ENCODE measurements around the gene SMIM1.

The SMIM1 gene

DNA sequence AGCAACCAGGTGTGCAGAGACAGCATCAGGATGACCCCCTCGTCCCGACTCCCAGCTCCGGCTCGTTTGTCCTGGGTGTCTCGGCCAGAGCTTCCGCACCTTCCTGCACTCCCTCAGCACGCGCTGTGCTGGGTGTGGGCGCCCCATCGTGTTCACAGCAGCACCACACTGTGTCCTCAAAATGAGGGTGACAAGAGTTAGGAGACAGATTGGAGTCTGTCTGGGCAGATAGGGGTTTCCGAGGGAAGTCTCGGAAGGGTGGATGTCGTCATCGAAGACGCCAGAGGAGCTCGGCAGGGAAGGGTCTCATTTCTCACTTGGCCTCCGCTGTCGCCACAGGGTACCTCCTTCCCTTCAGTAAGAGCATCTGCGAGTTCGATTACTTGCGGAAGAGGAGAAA, 16.2 kb upstream of the SMIM1 start:
- no peak for DNase-seq (ENCODE audit: low spot score)

DNA sequence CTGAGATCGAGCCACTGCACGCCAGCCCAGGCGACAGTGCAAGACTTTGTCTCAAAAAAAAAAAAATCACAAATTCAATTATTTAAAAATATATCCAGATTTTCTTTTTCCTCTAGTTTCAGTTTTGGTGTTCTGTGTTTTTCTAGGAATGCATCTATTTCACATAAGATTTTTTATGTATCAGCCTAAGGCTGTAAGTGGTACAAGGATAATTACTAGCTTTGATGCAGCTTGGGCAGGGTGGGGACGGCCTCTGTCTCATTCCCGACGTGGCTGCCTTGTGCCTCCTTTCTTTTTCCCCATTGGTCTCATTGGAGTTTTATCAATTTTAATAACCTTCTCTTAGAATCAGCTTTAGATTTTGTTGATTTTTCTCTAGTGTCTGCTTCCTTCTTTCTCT, 13.4 kb upstream of the SMIM1 start:
- no peak for DNase-seq (ENCODE audit: low spot score)

DNA sequence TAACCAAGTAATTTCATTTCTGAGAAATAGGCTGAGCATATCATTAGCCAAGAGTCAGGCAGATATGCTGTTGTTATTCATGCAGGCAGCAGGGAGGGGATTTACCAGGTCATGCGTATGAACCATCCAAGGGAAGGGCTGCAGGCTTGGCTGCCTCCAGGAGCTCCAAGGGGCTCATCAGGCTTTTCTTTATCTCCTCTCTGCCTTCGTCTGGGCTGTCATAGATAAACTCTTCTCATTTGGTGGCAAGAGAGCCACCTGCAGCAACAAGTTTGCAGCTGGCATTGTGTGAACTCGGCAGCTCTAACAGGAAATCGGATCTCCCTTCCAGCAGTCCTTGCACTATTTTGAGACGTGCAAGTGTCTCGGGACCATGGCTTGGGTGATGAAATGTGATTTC, 12.8 kb upstream of the SMIM1 start:
- no peak for DNase-seq (ENCODE audit: low spot score)

DNA sequence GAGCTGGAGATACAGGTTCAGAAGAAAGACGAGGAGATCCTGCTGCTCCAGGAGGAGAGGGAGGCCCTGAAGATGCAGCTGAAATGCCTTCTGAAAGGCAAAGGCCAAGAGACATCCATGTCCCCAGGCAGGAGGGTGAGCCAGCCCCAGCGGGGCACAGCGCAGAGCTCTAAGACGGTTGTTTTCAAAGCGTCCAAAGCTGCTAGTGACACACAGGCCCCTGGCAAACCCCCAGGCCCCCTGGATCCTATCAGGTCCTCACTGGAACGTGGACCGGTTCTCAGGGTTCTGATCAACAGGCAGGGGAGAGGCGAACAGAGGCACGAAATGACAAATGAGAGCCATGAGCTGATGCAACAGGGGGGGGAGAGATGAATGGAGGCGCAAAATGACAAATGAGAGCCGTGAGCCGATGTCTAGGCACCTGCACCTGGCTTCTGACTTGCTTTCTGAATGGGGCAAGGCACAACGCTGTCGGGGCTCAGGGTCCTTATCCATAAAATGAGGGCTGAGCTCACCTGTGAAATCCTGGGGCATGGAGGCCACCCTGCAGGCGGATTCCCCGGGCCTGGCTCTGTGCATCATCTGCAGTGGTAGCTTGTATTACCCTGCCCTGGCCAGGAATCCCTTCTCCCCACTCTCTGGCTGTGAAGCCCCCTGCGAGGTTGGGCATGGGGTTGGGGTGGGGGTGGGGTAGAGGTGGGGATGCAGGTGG, 11.1 kb upstream of the SMIM1 start:
- DNase-seq (ENCODE audit: low spot score): no peak

DNA sequence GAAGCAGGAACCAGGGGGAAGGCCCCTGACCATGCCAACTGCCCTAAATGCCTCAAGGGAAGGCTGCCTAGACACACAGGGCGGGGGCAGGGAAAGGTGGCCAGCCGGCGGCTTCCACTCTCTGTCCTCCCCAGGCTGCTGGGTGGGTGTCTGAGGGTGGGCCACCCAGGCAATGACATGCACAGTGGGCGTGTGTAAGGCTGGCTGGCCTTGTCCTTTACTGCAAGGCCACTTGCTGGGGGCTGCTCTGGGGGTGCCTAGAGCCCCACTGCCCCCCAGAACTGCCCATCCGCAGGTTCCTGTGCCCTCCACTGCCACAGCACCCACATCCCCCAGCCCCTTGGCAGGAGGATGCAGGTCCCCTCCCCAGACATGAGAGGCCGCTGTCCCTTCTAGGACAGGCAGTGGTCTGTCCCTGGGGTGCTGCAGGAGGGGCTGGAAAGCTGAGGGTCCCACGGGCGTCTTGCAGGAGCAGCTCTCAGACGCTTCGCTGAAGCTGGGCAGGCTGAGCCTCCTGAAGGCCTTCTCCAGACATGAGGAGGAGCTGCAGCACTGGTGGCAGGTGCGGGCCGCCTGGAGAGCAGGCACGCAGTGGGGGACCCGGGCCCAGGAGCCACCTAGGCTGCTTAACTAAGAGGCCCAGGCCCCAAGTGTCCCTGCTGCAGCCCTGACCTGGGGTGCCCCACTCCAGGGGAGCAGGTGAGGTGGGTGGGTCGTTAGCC, 10.2 kb upstream of the SMIM1 start:
- no peak for DNase-seq (ENCODE audit: low spot score)

DNA sequence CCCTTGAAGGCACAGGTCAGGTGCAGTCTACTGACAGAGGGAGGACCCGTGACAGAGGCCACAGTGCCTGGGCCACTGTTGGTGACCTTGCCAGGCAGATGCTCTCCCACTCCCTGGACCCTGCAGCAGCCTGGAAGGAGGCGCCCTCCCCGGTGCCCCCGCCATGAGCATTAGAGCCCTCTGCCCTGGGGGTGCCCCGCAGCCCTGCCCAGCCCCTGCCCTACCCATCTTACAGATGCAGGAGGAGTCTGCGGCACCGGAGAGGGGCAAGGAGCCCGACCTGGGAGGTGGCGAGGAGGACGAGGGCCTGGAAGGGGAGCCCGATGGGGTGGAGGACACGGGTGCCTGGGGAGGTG, 9.7 kb upstream of the SMIM1 start:
- DNase-seq (ENCODE audit: low spot score): no peak

DNA sequence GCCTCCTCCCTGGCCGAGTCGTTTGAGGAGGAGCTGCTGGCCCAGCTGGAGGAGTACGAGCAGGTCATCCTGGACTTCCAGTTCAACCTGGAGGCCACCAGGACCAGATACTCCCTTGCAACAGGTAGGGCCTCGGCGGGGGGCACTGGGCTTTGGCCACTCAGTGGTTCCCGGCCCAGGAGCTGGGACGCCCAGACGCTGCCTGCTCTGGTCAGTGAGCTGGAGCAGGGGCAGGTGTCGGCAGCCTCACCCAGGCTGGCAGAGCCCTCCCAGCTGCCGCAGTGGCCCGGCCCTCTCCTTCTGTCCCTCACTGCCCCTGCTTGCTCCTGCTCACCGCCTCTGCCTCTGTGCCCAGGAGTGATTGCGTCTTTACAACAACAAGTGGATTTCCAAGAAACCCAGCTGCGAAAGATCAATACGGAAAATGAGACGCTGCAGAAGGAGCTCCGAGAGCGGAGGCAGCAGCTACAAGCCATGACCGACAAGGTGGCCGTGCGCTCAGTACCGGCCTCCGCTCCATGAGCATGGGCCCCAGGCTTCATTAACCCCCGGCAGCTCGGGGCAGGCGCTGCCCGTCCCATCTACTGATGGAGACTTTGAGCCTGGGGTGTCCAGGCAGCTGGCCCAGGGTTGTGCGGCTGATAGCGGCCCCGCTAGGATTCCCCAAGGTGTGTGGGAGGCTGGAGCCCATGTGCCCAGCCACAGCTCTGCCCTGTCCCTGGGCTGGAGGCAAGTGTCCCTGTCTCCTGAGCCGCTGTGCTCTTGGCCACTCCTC, 9.0 kb upstream of the SMIM1 start:
- DNase-seq (ENCODE audit: low spot score): no peak

DNA sequence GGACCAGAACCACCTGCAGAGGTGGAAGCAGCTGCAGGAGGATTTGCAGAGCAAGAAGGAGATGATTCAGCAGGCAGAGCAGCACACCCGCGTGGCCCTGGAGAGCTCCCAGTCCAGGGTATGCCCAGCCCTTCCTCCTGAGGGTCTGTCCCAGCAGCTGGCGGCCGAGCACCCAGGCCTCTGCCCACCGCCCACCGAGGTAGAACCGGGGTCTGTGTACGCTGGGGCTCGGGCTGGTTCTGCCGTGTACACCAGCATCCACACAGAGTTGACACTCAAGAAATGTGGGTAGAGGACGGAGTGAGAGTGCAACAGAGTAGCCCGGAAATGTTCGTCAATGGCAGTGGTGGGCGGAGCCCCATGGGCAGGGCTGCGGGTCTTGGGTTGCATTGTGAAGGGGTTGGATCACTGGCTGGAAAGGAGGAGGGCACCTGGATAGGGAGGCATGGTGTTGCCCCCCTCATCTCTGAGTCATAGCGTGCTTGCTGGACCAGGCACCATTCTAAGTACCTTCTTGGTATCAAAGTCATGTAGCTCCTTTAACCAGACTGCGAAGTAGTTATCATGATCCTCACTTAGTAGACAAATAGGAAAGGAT, 5.1 kb upstream of the SMIM1 start:
- no peak for DNase-seq (ENCODE audit: low spot score)

DNA sequence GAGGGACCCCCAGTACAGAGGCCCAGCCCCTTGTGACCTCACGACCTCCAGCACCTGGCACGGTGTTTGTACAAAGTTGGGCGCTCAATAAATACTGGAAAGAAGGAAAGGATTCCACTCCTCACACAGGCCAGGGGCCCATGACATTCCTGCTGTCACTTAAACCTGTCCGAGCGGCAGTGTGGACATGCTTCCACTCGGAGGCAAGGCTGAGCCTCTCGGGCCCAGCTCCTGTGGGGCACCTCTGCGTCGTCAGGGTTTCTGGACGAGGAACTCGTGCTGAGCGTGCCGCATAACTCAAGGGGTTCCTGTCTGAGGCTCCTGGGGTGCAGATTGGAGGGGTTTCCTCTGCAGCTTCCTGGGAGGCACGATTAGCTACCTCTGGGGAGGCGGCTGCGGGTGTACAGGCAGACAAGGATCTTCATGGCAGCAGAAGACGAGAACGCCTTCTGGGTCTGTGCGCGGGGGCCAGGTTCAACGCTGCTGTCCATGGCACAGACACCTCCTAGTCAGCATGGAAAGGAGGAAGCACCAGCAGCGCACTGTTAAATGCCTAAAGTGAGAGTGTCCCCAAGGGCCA, 3.6 kb upstream of the SMIM1 start:
- DNase-seq (ENCODE audit: low spot score): no peak

DNA sequence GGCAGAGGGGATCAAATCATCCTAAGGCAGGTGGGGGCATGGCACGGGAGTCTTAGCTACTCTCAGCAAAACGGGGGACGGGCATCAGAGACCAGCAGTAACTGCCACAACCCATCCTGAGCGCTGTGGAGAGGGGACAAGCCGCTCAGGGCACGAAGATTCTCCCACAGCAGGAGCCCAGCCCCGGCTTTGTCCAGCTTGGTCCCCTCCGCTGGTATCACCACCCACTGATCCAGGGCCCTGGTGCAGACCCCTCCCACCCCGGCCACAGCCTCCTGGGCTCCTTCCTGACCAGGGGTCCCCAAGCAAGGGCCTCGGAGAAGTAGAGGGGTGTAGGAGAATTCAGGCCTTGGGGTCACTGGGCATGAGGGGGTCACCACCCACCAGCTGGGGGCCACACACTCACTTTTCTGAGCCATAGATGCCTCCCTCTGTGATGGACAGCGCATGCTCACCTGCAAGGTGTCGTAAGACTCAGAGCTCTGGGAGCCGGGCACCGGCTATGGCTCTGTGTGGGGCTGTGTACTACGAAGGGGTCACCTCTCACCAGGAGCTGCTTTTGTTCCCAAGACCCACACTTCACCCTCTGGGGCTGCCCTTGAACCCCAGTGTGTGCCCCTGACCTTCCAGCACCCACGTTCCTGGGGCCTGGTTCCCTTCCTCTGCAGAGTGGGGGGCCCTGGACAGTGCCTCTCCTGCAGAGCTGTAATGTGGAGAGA, 2.3 kb upstream of the SMIM1 start:
- DNase-seq (ENCODE audit: low spot score): no peak

DNA sequence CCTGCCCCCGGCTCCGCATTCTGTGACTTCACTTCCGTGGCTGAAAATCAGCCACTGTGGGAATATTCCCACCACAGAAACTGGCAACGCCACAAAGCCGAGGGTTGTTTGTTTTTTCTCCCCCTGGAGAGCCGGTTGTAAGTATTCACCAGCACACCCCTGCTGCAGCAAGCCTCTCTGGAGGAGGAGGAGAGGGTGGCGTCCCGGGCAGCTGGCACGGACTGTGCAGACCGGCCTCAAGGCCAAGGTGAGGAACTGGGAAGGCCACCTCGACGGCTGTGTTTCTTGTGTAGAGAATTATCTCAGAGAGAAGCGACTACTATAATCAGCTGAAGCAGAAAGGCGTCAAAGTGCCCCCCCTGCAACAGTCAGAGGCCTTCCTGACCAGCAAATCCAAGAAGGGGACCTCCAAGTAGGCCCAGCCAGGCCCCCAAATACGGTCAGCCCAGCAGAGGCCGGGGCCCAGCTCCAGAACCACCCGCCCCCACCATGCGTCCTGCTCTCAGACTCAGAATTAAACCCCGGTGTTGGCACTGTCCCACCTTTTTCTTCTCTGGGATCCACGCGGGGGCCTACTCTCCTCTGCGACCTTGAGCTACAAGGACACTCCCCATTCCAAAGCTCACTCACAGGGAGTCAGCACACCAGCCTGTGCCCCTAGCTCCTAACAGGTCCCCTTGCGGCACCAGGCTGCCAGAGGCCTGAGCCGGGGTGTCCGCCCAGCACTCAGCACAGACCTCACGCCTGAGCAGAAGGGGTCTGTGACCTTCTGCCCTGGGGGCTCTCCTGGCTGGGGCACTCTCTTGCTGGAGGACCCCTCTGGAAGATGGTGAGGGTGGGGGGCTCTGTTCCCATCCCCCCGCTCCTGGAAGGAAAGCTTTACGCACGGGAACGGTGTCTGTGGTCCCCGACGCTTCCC, 1.2 kb upstream of the SMIM1 start:
- DNase-seq (ENCODE audit: low spot score): no peak

DNA sequence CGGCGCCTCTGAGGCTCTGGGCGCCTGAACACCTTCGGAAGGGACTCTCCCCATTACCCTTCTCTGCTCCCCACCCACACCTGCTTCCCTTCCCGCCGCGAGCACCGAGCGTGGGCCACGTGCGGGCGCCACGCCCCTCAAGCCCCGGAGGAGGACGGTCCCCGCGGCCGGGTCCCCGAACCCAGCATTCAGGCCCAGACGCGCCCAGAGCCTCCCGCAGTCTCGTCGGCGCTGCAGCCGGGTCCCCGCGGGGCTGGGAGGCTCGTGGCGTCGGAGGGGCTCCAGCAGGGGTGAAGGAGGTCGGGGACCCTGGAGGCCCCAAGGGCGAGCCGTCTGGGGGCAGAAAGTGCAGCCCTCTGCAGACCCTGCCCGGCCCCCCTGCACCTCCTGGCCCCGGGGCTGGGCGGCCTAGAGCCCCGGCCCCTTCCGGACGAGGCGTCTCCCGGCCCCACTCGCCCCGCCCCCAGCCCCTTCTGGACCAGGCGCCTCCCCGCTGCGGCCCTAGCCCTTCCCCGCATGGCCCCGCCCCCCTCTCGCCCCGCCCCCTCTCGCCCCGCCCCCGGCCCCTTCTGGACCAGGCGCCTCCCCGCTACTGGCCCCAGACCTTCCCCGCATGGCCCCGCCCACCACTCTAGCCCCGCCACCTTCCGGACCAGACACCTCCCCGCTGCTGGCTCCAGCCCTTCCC, 378 bp upstream of the SMIM1 start:
- DNase-seq (ENCODE audit: low spot score): peak; percentile 89

DNA sequence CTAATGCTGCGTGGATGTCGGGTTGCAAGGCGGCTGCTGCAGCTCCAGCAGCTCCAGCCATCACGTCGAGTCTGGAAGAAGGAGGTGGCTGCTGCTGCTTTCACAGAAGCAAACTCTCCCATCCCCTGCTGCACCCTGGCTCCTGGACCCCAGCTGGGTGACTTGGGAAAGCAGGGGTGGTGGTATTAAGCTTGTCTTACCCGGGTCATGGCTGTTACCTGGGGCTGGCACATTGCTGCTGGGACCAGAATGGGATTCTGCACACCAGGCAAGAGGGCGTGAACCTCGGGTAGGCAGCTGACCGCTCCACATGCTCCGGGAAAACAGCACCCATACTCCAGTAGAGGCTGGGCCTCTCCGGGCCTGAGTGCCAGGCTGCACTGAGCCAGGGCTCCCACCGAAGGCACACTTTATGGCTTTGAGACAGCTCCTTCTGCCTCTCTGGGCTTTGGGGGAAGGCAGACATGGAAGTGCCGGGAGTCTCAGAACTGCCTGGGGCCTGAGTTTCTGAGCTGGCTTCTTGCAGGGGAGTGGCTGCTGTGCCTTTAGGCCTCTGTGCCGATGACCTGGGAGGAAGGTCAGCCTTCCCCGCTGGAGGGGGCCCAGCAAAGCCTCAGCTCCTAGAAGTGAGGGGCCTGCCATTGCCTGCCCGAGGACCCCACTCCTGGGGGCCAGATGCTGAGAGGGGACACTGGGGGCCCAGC, 1.2 kb downstream of the SMIM1 start:
- DNase-seq (ENCODE audit: low spot score): no peak

DNA sequence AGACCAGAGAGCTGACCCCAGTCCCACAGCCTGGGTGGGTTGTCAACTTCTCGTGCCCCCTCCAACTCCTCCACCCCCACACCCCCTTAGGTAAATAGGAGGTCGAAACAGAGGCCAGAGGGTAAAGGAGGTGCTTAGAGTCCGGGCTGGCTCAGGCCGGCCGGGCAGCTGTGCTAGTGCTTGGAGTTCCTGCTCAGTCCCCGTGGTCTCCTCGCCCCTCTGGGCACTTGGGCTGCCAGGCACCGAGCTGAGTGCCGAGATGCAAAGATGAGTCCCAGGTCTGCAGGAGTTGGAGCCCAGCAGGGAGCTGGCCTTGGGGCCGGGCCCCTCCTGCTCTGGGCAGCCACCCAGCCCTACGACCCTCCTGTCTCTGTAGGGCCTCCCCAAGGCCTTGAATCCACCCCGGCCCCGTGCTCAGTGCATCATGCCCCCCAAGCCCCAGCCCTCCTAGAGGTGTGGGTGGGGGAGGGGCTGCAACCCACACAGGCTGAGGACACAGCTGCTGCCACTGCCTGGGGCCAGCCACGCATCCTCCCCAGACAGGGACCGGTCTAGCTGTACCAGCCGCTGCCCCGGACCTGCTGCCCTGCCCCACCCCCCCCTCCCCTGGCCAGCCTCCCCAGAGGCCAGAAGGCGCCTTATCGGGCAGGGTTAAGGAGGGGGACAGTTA, 1.9 kb downstream of the SMIM1 start:
- no peak for DNase-seq (ENCODE audit: low spot score)

DNA sequence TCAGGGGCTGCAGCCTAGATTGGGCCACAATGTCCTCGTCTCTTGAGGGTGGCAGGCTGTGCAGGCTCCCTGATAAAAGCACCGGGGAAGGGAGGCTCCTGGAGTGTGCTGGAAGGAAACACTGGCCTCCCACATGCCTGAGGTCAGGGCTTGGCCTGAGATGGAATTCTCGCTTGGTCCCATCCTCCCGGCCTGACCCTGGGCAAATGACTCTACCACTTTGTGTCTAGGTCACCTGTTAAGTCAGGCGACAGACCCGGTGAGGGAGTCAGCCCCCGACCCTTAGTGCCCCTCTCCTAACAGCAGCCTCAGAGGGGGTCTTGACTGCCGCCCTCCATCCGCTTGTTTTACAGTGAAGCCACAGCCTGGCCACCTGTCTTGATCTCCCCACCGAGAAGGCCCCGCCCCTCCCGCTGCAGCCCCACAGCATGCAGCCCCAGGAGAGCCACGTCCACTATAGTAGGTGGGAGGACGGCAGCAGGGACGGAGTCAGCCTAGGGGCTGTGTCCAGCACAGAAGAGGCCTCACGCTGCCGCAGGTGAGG, 2.5 kb downstream of the SMIM1 start:
- DNase-seq (ENCODE audit: low spot score): peak; percentile 65

DNA sequence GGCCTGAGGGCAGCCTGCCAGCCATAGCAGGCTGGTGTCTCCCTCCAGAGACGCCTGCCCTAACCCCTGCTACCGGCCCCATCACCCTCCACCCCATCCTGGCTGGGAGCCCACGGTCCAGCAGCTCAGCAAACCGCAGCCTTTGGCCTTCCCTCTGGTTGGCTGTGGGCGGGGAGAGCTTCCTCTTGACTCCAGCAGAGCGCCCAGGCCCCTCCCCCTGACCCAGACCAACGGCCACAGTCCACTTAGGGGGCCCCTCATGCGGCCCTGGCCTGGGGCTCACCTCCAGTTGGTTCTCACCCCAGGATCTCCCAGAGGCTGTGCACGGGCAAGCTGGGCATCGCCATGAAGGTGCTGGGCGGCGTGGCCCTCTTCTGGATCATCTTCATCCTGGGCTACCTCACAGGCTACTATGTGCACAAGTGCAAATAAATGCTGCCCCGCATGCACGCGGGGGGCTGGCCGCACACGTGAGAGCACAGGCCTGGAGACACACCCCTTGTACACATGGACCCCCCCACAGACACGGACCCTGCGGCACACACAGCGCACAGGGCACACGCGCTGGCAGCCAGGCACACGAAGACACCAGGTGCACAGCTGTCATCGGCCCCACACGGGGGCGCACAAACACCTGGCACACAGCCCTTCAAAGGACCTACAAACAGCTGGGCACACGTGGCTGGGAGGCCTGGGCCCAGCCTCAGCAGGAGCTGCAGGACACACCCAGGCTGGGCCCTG, 3.1 kb downstream of the SMIM1 start:
- DNase-seq (ENCODE audit: low spot score): peak; percentile 68

DNA sequence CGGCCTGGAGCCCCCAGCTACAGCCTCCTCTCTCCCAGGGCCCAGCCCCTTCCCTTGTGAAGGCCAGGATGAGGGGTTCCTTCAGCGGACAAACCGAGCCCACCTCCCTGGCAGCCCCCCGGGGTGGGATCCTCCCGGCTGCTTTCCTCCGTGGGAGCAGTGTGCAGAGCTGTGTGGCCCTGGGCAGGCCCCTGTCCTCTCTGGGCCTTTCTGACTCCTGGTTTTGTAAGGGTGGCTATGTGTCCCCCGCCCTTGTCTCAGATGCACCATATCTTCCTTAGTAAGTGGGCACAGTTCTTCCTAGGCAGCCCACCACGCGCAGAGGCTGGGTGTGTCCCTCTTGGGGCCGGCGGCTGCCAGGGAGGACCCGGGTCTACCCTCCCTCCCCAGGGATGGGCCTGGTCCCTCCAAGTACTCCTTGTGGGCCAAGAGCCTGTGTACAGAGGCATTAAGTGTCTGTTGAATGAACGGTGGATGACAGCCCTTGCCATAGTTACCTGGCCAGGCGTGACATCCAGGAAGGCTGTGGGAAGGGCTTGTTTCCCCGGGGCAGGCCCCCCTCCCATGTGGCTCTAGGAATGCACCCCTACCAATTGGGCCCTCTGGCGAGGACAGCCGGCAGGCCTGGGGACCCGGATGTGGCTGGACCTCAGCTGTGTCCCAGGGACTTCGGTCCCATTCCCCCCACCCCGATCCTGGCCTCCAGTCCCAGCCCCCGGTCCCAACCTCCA, 3.8 kb downstream of the SMIM1 start:
- DNase-seq (ENCODE audit: low spot score): no peak

Data from GM03348 (cell line).